ENCODE measurements around the gene P2RY4.
"Not testable (repeated sequence)": the region's sequence is repeated elsewhere in the genome, so short reads cannot be mapped to it uniquely, and the experiment has no call there.

Gene P2RY4

GRCh38 chrX:70243601-70244000 lies 16.4 kb downstream of the P2RY4 start:
- not testable (repeated sequence) for DNase-seq (ENCODE audit: low read depth)

DNA sequence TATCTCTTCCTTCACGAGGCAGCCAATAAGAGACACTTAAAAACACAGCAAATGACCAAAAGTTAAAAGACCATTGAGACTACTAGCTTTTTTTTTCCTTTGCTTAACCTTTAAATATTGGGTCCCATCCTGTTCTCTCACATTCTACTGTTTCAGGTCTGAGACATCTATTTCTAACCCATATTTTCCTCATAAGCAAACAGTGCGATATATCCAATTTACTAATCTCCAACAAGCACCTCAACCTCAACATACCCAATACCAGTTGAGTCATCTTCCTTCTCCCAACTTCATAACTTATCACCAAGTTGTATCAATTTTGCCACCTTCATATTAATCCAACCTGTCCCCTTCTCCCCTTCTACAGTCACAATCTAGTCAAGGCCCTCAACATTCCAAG lies 18.5 kb downstream of the P2RY4 start:
- no peak for DNase-seq (ENCODE audit: low read depth)

DNA sequence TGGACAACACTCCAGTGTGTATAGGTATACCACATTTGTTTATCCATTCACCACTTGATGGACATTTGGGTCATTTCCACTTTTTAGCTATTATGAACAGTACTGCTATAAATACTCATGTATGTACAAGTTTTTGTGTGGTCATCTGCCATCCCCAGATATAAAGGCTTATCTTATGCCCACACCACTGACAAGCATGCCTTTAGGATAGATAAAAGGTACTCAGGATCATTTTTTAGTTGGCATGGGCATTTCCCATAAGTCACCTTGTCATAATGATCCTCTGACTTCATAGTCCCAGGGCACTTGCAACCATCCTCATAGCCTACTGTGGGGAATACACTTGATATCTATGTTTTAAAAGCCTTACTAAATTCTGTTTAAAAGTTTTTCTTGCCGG lies 19.3 kb downstream of the P2RY4 start:
- no peak for DNase-seq (ENCODE audit: low read depth)

DNA sequence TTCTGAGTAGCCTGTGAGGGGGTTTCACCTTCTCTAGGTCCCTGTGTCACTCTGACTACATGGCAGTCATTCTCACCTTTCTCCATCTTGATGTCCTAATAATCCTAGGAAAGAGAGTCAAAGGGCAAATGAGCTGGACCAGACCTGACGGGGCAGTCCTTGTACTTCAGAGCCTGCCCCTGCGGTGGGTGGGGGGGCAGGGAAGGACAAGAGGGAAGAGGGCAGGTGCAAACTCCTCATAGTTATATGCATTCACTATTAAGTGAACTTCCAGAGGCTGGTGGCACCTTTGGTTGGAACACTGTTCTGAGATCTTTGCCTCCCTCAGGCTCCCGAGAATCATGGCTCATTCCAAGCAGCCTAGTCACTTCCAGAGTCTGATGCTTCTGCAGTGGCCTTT lies 25.6 kb downstream of the P2RY4 start, which contains the start of gene AWAT1:
TSS of gene AWAT1 (plus strand) at position 301 of the 400 bp plus-strand sequence. CDS start at position 342, 41 bp downstream.
- no peak for DNase-seq (ENCODE audit: low read depth)

- no peak for DNase-seq (ENCODE audit: low read depth)
These were observed 28.3 kb downstream of the P2RY4 start for GRCh38 chrX:70231666-70232065.

DNA sequence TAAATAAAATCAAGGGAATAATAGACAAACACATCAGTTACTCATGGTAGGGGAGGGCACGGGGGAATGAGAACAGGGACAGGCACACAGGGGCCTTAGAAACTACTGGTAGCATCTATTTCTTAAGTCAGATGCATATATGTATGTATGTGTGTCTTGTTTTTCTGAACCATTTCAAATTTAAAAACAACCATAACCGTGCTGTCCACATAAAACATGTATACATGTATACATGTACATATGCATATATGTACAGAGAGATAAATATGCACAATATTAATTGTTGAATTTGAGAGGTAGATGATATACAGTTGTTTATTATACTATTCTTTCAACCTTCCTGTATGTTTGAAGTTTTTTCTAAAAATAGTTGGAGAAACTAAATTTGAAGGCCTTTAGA lies 33.3 kb downstream of the P2RY4 start:
- DNase-seq (ENCODE audit: low read depth), result no peak

DNA sequence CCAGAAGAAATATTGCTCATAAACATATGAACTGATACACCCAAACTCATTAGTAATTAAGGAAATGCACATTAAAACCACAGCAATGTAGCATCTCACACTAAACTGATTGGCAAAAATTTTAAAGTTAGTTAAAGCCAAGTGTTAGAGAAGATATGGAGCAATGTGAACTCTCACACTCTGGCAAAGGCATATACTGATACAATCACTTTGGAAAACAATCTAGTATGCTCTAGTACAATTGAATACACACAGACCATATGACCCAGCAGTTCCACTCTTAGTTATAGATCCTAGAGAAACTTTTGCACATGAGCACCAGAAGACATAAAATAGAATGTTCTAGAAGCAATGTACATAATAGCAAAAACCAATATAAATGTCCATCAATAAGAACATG lies 34.0 kb downstream of the P2RY4 start:
- DNase-seq (ENCODE audit: low read depth), result no peak

- DNase-seq (ENCODE audit: low read depth), result no peak
These were observed 39.9 kb downstream of the P2RY4 start for GRCh38 chrX:70219938-70220764.

GRCh38 chrX:70209570-70209969 lies 50.4 kb downstream of the P2RY4 start:
- DNase-seq (ENCODE audit: low read depth), result not testable (repeated sequence)

DNA sequence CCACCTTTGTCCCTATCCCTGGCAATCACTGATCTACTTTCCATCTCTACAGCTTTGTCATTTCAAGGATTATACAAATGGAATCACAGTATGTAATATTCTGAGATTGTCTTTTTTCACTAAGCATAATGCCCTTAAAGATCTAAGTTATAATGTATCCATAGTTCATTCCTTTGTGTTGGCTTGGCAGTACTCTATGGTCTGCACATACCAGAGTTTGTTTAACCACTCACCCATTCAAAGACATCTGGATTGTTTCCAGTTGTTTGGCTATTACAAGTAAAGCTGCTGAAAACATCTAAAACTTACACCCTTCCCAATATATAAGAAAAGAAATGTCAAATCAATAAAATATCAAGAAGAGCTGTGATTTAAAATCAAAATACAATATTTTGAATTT lies 51.5 kb downstream of the P2RY4 start:
- no peak for DNase-seq (ENCODE audit: low read depth)

Data from stimulated activated CD8-positive, alpha-beta memory T cell treated with anti-CD3 and anti-CD28 coated beads, Interleukin-15, amount 100 ng/mL, for 24 hours (primary cell).